Panc1 (cell line): ENCODE data around the gene ANKRD22.

ENCODE experiments used
- POLR2AphosphoS5 ChIP-seq: IDR thresholded peaks from 2 replicates; pipeline ENCODE4 v1.6.1; 2012; ENCODE audit warnings: mild to moderate bottlenecking, low read depth, low read length, moderate library complexity
- SIN3A ChIP-seq: IDR thresholded peaks from 2 replicates; pipeline ENCODE4 v1.6.1; 2012; ENCODE audit warnings: low read depth, mild to moderate bottlenecking, low read length, moderate library complexity, borderline replicate concordance; ENCODE audit not compliant: insufficient read depth
- TF ChIP-seq, protein P1 (sequence below): fragments of 450-650 bp; IDR thresholded peaks from 2 replicates; pipeline ENCODE4 v1.5.1; 2017; ENCODE audit warnings: mild to moderate bottlenecking
- TF ChIP-seq, protein P2 (sequence below), 2 experiments: IDR thresholded peaks; 2 replicates each; pipeline ENCODE4 v1.6.1; 2011 to 2012; ENCODE audit warnings: low read depth in 2 of 2, control low read depth in 1 of 2, low read length in 1 of 2, mild to moderate bottlenecking in 1 of 2, moderate library complexity in 1 of 2; ENCODE audit not compliant: insufficient read depth in 1 of 2

- TF ChIP-seq, protein P1, sequence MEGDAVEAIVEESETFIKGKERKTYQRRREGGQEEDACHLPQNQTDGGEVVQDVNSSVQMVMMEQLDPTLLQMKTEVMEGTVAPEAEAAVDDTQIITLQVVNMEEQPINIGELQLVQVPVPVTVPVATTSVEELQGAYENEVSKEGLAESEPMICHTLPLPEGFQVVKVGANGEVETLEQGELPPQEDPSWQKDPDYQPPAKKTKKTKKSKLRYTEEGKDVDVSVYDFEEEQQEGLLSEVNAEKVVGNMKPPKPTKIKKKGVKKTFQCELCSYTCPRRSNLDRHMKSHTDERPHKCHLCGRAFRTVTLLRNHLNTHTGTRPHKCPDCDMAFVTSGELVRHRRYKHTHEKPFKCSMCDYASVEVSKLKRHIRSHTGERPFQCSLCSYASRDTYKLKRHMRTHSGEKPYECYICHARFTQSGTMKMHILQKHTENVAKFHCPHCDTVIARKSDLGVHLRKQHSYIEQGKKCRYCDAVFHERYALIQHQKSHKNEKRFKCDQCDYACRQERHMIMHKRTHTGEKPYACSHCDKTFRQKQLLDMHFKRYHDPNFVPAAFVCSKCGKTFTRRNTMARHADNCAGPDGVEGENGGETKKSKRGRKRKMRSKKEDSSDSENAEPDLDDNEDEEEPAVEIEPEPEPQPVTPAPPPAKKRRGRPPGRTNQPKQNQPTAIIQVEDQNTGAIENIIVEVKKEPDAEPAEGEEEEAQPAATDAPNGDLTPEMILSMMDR: no peak
- no peak for TF ChIP-seq POLR2AphosphoS5
- TF ChIP-seq SIN3A: no peak
- TF ChIP-seq, protein P2, sequence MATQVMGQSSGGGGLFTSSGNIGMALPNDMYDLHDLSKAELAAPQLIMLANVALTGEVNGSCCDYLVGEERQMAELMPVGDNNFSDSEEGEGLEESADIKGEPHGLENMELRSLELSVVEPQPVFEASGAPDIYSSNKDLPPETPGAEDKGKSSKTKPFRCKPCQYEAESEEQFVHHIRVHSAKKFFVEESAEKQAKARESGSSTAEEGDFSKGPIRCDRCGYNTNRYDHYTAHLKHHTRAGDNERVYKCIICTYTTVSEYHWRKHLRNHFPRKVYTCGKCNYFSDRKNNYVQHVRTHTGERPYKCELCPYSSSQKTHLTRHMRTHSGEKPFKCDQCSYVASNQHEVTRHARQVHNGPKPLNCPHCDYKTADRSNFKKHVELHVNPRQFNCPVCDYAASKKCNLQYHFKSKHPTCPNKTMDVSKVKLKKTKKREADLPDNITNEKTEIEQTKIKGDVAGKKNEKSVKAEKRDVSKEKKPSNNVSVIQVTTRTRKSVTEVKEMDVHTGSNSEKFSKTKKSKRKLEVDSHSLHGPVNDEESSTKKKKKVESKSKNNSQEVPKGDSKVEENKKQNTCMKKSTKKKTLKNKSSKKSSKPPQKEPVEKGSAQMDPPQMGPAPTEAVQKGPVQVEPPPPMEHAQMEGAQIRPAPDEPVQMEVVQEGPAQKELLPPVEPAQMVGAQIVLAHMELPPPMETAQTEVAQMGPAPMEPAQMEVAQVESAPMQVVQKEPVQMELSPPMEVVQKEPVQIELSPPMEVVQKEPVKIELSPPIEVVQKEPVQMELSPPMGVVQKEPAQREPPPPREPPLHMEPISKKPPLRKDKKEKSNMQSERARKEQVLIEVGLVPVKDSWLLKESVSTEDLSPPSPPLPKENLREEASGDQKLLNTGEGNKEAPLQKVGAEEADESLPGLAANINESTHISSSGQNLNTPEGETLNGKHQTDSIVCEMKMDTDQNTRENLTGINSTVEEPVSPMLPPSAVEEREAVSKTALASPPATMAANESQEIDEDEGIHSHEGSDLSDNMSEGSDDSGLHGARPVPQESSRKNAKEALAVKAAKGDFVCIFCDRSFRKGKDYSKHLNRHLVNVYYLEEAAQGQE (IDR thresholded peaks at IDR 0.05; ENCODE audit: insufficient read depth in 1 of 2, low read depth in 2 of 2, low read length in 1 of 2): no peak
These were observed 45.7 kb downstream of the ANKRD22 start for GRCh38 chr10:88805924-88806323.
